KMS-11 (cell line): ENCODE measurements around the gene TM9SF3.

Source experiments
- H2AFZ ChIP-seq: fragments of 200-600 bp; sonication (generic); 2 replicates; pipeline ENCODE4 v1.6.1; 2016; ENCODE audit warnings: antibody characterized with exemption, mixed run types, low read depth
- H3K27ac ChIP-seq: fragments of 200-600 bp; sonication (generic); 2 replicates; pipeline ENCODE4 v1.6.1; 2016; ENCODE audit warnings: mild to moderate bottlenecking, mixed run types
- H3K27me3 ChIP-seq: fragments of 200-600 bp; sonication (generic); 2 replicates; pipeline ENCODE4 v1.6.1; 2017; ENCODE audit warnings: mild to moderate bottlenecking, low read depth, mixed run types, moderate library complexity; ENCODE audit not compliant: insufficient read depth
- H3K36me3 ChIP-seq: fragments of 200-600 bp; sonication (generic); 2 replicates; pipeline ENCODE4 v1.6.1; 2017; ENCODE audit warnings: mild to moderate bottlenecking, mixed run types; ENCODE audit not compliant: insufficient read depth
- H3K4me1 ChIP-seq: fragments of 200-600 bp; sonication (generic); 2 replicates; pipeline ENCODE4 v1.6.1; 2016; ENCODE audit warnings: mild to moderate bottlenecking, low read depth, mixed run types; ENCODE audit not compliant: poor library complexity, severe bottlenecking
- H3K4me2 ChIP-seq: fragments of 200-600 bp; sonication (generic); 2 replicates; pipeline ENCODE4 v1.7.0; 2016; ENCODE audit warnings: mild to moderate bottlenecking, mixed run types
- H3K4me3 ChIP-seq: fragments of 200-600 bp; sonication (generic); IDR thresholded peaks from 2 replicates; pipeline ENCODE4 v1.6.1; 2017; ENCODE audit warnings: low read depth, low read length, mixed read lengths; ENCODE audit not compliant: insufficient read depth
- H3K79me2 ChIP-seq: fragments of 200-600 bp; sonication (generic); 2 replicates; pipeline ENCODE4 v1.6.1; 2016; ENCODE audit warnings: low read depth, mixed run types; ENCODE audit not compliant: insufficient read depth
- H3K9ac ChIP-seq: fragments of 200-600 bp; sonication (generic); 2 replicates; pipeline ENCODE4 v1.6.1; 2016; ENCODE audit warnings: mild to moderate bottlenecking, mixed run types
- H4K20me1 ChIP-seq: fragments of 200-600 bp; sonication (generic); 2 replicates; pipeline ENCODE4 v1.6.1; 2016; ENCODE audit warnings: mild to moderate bottlenecking, mixed run types; ENCODE audit not compliant: insufficient read depth
- TF ChIP-seq, protein P1 (sequence below): fragments of 200-600 bp; sonication (generic); conservative IDR thresholded peaks from 2 replicates; pipeline ENCODE4 v1.6.1; 2017; ENCODE audit warnings: low read depth, mild to moderate bottlenecking, antibody characterized with exemption, low read length, moderate library complexity, mixed read lengths

Gene TM9SF3

DNA sequence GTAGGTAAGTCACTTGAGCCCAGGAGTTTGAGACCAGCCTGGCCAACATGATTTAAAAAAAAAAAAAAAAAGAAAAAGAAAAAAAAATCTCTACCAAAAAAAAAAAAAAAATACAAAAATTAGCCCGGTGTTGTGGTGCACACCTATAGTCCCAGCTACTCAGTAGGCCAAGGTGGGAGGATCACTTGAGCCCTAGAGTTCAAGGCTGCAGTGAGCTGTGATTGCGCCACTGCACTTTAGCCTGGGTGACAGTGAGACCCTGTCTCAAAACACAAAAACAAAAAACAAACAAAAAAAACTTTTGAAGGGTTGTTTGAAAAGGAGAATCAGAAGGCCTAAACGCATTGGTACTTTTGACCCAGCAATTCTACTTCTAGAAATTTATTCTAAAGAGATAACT is 86.8 kb downstream of the TM9SF3 start:
- Histone ChIP-seq H3K27ac (no peak overlapping the region), H2AFZ (no peak overlapping the region), H3K27me3 (no peaks in the 10 kb centered on the region), H3K9ac (no peak overlapping the region), H3K79me2 (no peaks in the 10 kb centered on the region), H3K36me3 (no peaks in the 10 kb centered on the region), H3K4me2 (no peak overlapping the region), H3K4me1 (no peaks in the 10 kb centered on the region), H3K4me3 (no peak overlapping the region), H4K20me1 (no peaks in the 10 kb centered on the region)
- TF ChIP-seq, protein P1, sequence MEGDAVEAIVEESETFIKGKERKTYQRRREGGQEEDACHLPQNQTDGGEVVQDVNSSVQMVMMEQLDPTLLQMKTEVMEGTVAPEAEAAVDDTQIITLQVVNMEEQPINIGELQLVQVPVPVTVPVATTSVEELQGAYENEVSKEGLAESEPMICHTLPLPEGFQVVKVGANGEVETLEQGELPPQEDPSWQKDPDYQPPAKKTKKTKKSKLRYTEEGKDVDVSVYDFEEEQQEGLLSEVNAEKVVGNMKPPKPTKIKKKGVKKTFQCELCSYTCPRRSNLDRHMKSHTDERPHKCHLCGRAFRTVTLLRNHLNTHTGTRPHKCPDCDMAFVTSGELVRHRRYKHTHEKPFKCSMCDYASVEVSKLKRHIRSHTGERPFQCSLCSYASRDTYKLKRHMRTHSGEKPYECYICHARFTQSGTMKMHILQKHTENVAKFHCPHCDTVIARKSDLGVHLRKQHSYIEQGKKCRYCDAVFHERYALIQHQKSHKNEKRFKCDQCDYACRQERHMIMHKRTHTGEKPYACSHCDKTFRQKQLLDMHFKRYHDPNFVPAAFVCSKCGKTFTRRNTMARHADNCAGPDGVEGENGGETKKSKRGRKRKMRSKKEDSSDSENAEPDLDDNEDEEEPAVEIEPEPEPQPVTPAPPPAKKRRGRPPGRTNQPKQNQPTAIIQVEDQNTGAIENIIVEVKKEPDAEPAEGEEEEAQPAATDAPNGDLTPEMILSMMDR: no peak

DNA sequence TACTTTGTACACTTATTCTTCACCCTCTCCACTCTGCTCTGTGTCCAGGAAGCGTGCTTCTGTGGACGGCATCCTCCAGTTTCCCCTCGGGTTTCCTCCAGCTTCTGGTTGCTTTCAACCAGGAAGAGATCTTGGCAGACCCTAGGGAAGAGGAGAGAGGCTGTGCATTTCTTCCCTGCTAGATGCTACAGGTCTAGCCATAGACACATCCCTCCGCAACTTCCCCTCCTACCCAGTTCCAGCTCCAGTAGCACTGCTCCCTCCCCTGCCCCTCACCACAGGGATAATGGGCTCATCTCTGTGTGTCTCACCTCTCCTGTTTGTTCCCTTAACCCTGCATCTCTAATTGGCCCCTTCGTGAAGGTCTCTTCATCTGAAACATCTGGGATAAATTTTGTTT is 89.4 kb downstream of the TM9SF3 start:
- no peaks in the 10 kb centered on the region for H3K36me3 ChIP-seq
- TF ChIP-seq, protein P1: no peak

DNA sequence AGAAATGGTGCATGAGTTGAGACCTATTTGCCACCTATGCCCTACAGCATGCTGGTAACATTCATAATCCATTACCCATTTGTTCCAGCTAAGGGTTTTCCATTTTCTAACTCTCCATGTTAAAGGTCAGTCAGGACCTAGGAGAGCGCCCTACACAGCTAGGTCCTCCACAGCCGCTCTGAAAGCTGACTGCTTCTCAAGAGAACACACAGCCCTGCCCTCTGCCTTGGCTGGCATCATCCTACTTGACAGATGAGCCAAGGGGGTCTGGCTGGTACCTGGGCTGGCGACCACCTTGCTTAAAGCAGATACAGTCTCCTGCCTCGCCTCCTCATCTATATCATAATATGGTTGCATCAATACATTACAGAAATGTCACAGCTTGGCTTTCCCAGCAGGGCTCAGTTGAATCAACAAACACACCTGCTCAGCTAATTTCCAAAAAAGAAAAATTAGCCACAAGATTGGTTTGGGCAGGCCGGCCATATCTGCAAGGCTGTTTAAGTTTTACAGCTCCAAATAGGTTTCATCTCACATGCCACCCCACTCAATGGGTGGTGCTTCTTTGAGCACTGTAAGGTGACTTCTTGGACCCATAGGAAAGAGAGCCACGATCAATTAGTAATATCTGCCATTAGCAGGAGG is 90.4 kb downstream of the TM9SF3 start:
- Histone ChIP-seq H2AFZ (no peak overlapping the region), H4K20me1 (no peaks in the 10 kb centered on the region), H3K4me2 (no peak overlapping the region), H3K79me2 (no peaks in the 10 kb centered on the region), H3K4me3 (no peak overlapping the region), H3K4me1 (no peaks in the 10 kb centered on the region), H3K36me3 (no peaks in the 10 kb centered on the region), H3K27me3 (no peaks in the 10 kb centered on the region), H3K27ac (no peak overlapping the region), H3K9ac (no peak overlapping the region)
- TF ChIP-seq, protein P1: no peak

More for the DNA sequence above, 89.4 kb downstream of the TM9SF3 start:
- Histone ChIP-seq H3K79me2 (no peaks in the 10 kb centered on the region), H3K4me3 (no peak overlapping the region), H3K4me1 (no peaks in the 10 kb centered on the region), H2AFZ (no peak overlapping the region), H3K27ac (no peak overlapping the region), H3K27me3 (no peaks in the 10 kb centered on the region), H3K4me2 (no peak overlapping the region), H4K20me1 (no peaks in the 10 kb centered on the region), H3K9ac (no peak overlapping the region)

DNA sequence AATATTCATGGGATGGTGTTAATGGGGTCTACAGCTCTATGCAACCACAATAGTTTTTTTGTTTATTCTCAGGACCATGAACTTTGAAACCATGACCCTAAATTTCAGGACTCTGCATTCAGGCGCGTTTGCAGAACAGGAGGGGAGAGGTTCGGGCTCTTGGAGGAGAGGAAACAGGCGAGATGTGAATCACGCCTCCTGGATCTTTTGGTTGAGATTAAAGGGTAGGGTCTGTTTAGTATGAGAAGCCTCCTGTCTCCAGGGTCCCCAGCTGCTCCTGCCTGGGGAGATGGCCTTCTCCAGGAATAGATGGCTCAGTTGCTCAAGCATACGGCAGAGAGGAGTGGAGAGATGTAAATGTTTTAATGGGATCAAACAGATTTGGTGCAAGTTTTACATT is 91.3 kb downstream of the TM9SF3 start:
- H4K20me1 ChIP-seq: no peaks in the 10 kb centered on the region
- no peaks in the 10 kb centered on the region for H3K36me3 ChIP-seq
- TF ChIP-seq, protein P1: no peak
- H3K79me2 ChIP-seq: no peaks in the 10 kb centered on the region
- H3K27ac ChIP-seq: no peak overlapping the region
- H3K27me3 ChIP-seq: no peaks in the 10 kb centered on the region
- no peak overlapping the region for H2AFZ ChIP-seq
- no peak overlapping the region for H3K4me3 ChIP-seq
- no peak overlapping the region for H3K9ac ChIP-seq
- H3K4me2 ChIP-seq: no peak overlapping the region
- H3K4me1 ChIP-seq: no peaks in the 10 kb centered on the region
